Astrocyte of the spinal cord (primary cell): ENCODE data around the gene CARD10.

Experiments used
- DNase-seq: peaks from one replicate; pipeline ENCODE4 v3.0.0; 2011; ENCODE audit warnings: low read depth, low spot score
- H3K4me3 ChIP-seq: 2 replicates; pipeline ENCODE4 v1.5.1; 2011; ENCODE audit warnings: low read depth, mild to moderate bottlenecking, low read length, moderate library complexity
- CTCF ChIP-seq: IDR thresholded peaks from 2 replicates; pipeline ENCODE4 v1.5.1; 2012; ENCODE audit warnings: low read depth, mild to moderate bottlenecking, low read length, inconsistent platforms
- in situ Hi-C: cut with HindIII; loops from 2 replicates; pipeline ENCODE4 v1.10.0; 2017; ENCODE audit warnings: low sequenced_read_pairs

CARD10 gene

GRCh38 chr22:37491559-37492427 lies 27.4 kb downstream of the CARD10 start:
- no peak overlapping the region for H3K4me3 ChIP-seq
- in situ Hi-C loops, result no loop called here
- DNase-seq, result no peak
- no peak for TF ChIP-seq CTCF

GRCh38 chr22:37491106-37491505 lies 28.1 kb downstream of the CARD10 start:
- no peak for DNase-seq
- in situ Hi-C loops, result no loop called here
- no peak for TF ChIP-seq CTCF
- no peak overlapping the region for H3K4me3 ChIP-seq

- in situ Hi-C loops, result no loop called here
- no peak for TF ChIP-seq CTCF
- DNase-seq, result no peak
- H3K4me3 ChIP-seq, result no peak overlapping the region
Measured at GRCh38 chr22:37489983-37490382, 29.2 kb downstream of the CARD10 start.

- no peak for TF ChIP-seq CTCF
- DNase-seq, result no peak
- H3K4me3 ChIP-seq, result no peak overlapping the region
- in situ Hi-C loops, result no loop called here
Measured at GRCh38 chr22:37488337-37489135, 30.7 kb downstream of the CARD10 start.

GRCh38 chr22:37487571-37487970 lies 31.6 kb downstream of the CARD10 start:
- H3K4me3 ChIP-seq, result no peak overlapping the region
- in situ Hi-C loops, result no loop called here
- TF ChIP-seq CTCF, result no peak
- DNase-seq, result no peak

- DNase-seq, result no peak
- in situ Hi-C loops, result no loop called here
- TF ChIP-seq CTCF, result no peak
- H3K4me3 ChIP-seq, result no peak overlapping the region
Measured at GRCh38 chr22:37487129-37487528, 32.1 kb downstream of the CARD10 start.
